ENCODE measurements around the gene MYLK.
"Not testable (repeated sequence)": the region's sequence is repeated elsewhere in the genome, so short reads cannot be mapped to it uniquely, and the experiment has no call there.

MYLK gene

GRCh38 chr3:123730829-123731228 lies 153.3 kb downstream of the MYLK start:
- peaks cover 18% of the 10 kb centered on the region for H3K27me3 Mint-ChIP-seq
- no peaks in the 10 kb centered on the region for H3K4me1 Mint-ChIP-seq
- H3K27ac Mint-ChIP-seq = no peak overlapping the region
- no peak for ATAC-seq
- no peak overlapping the region for H3K4me3 Mint-ChIP-seq
- no peaks in the 10 kb centered on the region for H3K9me3 Mint-ChIP-seq
- DNase-seq = no peak

GRCh38 chr3:123728991-123729390 lies 155.1 kb downstream of the MYLK start:
- ATAC-seq (no peak), DNase-seq (no peak)
- no peak overlapping the region for H3K4me3 Mint-ChIP-seq
- no peaks in the 10 kb centered on the region for H3K4me1 Mint-ChIP-seq
- H3K27ac Mint-ChIP-seq = no peak overlapping the region
- H3K27me3 Mint-ChIP-seq = peaks cover 19% of the 10 kb centered on the region
- no peaks in the 10 kb centered on the region for H3K9me3 Mint-ChIP-seq

GRCh38 chr3:123728014-123728413 lies 156.1 kb downstream of the MYLK start:
- DNase-seq (no peak), ATAC-seq (no peak)
- H3K9me3 Mint-ChIP-seq = no peaks in the 10 kb centered on the region
- no peak overlapping the region for H3K27ac Mint-ChIP-seq
- H3K4me1 Mint-ChIP-seq = no peaks in the 10 kb centered on the region
- peaks cover 19% of the 10 kb centered on the region for H3K27me3 Mint-ChIP-seq
- no peak overlapping the region for H3K4me3 Mint-ChIP-seq

DNA sequence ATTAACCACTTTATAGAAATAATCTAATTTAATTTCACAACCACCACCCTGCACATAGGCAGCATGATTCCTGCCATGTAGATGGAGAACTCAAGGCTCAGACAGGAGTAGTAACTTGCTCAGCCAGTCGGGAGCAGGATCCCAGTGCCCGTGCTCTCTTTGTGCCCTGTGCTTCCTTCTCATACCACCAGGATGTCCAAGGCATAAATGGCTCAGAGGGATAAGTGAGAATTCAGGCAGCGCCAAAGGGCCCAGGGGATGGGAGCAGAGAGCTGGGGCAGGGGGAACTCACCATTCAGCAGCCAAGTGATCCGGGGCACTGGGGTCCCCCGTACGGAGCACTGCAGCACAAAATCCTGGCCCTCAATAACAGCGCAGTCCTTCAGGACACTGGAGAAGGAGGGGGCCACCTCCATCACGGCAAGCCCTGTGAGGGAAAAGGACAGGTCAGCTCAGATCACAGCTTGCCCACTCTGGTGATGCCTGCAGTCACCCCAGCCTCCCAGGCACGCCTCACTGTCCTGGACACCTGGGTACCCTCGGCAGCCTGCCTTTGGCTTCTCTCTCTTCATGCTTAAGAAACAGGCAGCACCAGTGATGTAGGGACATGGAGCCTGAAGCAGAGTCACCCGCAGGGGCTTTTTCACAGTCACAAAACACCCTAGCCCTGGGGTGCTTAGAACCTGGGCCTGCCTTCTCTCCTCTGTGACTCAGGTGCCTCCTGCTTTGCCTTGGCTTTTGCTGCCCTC lies 158.3 kb downstream of the MYLK start:
- Mint-ChIP-seq H3K27ac (no peak overlapping the region), H3K9me3 (no peaks in the 10 kb centered on the region), H3K4me1 (no peaks in the 10 kb centered on the region), H3K27me3 (peaks cover 19% of the 10 kb centered on the region), H3K4me3 (no peak overlapping the region)
- DNase-seq (no peak), ATAC-seq (no peak)

- H3K4me3 Mint-ChIP-seq = no peak overlapping the region
- H3K4me1 Mint-ChIP-seq = no peaks in the 10 kb centered on the region
- no peaks in the 10 kb centered on the region for H3K9me3 Mint-ChIP-seq
- H3K27me3 Mint-ChIP-seq = peaks cover 19% of the 10 kb centered on the region
- DNase-seq (no peak), ATAC-seq (no peak)
- H3K27ac Mint-ChIP-seq = peak overlapping the region in 1 of 2 donors; percentile 48
These were observed 159.8 kb downstream of the MYLK start for GRCh38 chr3:123724306-123724705.

DNA sequence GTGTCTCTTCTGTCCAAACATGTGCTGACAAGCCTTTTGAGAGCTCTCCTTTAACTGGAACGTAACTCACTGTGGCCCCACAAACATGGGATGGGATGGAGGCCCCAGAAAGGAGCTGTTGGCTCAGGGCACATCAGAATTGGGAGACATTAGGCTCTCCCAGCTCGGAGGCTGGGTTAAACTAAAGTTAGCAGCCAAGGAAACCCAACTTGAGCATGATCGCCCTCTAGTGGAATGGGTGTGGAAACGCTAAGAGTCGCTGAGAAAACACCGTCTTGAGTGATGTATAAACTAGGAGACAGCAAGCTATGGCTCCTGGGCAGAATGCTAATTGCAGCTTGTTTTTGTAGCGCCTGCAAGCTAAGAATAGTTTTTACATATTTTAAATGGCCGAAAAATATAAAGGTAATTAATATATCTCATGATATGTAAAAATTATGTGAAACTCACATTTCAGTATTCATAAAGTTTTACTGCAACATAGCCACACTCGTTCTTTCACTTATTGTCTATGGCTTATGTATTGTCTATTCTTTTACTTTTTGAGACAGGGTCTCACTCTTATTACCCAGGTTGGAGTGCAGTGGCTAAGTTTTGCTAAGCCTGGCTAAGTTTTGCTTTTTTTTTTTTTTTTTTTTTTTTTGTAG lies 160.5 kb downstream of the MYLK start:
- Mint-ChIP-seq H3K9me3 (no peaks in the 10 kb centered on the region), H3K4me1 (no peaks in the 10 kb centered on the region), H3K4me3 (no peak overlapping the region), H3K27me3 (peaks cover 19% of the 10 kb centered on the region), H3K27ac (no peak overlapping the region)
- DNase-seq (peak; percentile 60 to 62), ATAC-seq (peak; percentile 69)

GRCh38 chr3:123723070-123723469 lies 161.1 kb downstream of the MYLK start:
- no peak overlapping the region for H3K4me3 Mint-ChIP-seq
- no peak overlapping the region for H3K27ac Mint-ChIP-seq

DNA sequence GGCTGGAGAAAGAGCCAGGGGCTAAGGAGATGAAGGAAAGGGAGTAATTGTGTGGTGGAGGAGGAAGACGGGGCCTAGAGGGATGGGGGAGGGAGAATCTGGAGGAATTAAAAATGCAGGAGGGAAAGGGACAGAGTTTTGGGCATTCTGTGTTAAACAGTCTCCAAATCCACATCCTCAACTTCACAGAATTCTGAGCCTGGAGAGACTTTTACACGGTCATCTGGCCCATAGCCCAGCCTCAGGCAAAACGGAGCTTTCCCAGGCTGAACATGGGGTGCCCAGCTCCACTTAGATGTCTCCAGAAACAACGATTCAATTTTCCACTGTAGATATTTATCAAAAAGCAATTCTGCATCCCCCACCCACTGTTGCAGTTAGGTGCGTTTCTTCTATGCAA lies 161.7 kb downstream of the MYLK start:
- H3K4me3 Mint-ChIP-seq = no peak overlapping the region
- ATAC-seq (no peak), DNase-seq (no peak)
- peaks cover 15% of the 10 kb centered on the region for H3K27me3 Mint-ChIP-seq
- no peak overlapping the region for H3K27ac Mint-ChIP-seq
- H3K4me1 Mint-ChIP-seq = no peaks in the 10 kb centered on the region
- no peaks in the 10 kb centered on the region for H3K9me3 Mint-ChIP-seq

More at GRCh38 chr3:123723070-123723469, 161.1 kb downstream of the MYLK start:
- no peaks in the 10 kb centered on the region for H3K9me3 Mint-ChIP-seq
- H3K4me1 Mint-ChIP-seq = no peaks in the 10 kb centered on the region
- peaks cover 19% of the 10 kb centered on the region for H3K27me3 Mint-ChIP-seq
- DNase-seq = no peak
- no peak for ATAC-seq

DNA sequence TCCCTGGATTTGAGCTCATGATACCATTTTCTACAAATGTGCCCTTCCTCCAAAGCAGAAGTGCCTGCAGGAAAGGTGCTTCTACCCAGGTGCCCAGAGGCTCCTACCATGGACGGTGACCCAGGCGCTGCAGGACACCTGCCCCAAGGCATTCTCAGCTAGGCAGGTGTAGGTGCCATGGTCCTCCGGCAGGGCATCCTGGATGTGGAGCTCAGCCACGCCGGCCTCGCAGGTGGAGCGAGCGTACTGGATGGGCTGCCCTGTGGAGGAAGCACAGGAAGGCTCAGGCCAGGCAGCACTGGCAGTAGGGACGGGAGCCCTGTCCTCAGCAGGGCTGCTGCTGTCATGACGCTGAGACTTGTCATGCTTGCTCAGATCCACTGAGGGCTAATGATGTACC lies 162.1 kb downstream of the MYLK start:
- no peak for DNase-seq
- Mint-ChIP-seq H3K4me1 (no peaks in the 10 kb centered on the region), H3K27ac (no peak overlapping the region), H3K4me3 (no peak overlapping the region), H3K27me3 (peaks cover 11% of the 10 kb centered on the region), H3K9me3 (no peaks in the 10 kb centered on the region)
- ATAC-seq = no peak

GRCh38 chr3:123721095-123721689 lies 162.9 kb downstream of the MYLK start:
- not testable (repeated sequence) for H3K4me3 Mint-ChIP-seq, H3K9me3 Mint-ChIP-seq, H3K27ac Mint-ChIP-seq, H3K27me3 Mint-ChIP-seq, ATAC-seq, DNase-seq, H3K4me1 Mint-ChIP-seq

- Mint-ChIP-seq H3K27ac (no peak overlapping the region), H3K27me3 (no peaks in the 10 kb centered on the region), H3K4me1 (no peaks in the 10 kb centered on the region), H3K4me3 (no peak overlapping the region), H3K9me3 (no peaks in the 10 kb centered on the region)
- ATAC-seq = no peak
- no peak for DNase-seq
These were observed 163.5 kb downstream of the MYLK start for GRCh38 chr3:123720638-123721037.

GRCh38 chr3:123719862-123720453 lies 164.2 kb downstream of the MYLK start:
- ATAC-seq (peak; percentile 16), DNase-seq (no peak)
- no peaks in the 10 kb centered on the region for H3K9me3 Mint-ChIP-seq
- no peaks in the 10 kb centered on the region for H3K27me3 Mint-ChIP-seq
- H3K4me1 Mint-ChIP-seq = no peaks in the 10 kb centered on the region
- H3K4me3 Mint-ChIP-seq = no peak overlapping the region
- no peak overlapping the region for H3K27ac Mint-ChIP-seq

DNA sequence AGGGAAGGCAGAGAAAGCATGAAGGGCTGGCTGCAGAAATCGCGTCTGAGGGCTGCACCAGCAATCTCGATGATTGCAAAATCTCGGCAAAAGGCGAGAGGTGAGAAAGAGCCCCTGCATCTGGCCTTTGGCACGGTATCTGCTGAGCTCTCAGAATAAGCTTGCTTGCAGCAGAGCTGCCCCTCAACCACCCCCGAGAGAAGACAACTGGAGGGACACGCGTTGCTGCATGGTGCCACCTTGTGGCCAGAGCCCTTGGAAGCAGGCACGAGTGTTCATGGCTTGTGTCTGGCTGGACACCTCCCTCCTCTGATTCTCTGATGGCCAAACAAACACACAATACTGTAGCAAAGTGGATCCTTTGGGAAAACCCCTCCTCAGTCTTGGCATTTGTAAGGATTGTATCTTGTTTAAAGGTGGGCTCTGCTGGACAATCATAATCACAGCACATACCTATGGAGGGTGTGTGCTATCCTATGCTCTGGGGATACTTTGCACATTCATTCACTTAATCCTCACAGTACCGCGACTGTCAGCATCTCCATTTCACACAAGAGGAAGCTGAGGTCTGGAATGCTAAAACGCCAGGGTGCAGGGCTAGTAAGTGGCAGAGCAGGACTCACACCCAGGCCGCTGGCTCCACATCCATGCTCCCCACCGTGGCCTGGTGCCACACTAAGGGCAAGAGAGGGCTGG lies 164.9 kb downstream of the MYLK start:
- ATAC-seq = peak; percentile 42
- not testable (repeated sequence) for H3K27me3 Mint-ChIP-seq

GRCh38 chr3:123718108-123718507 lies 166.0 kb downstream of the MYLK start:
- Mint-ChIP-seq H3K27ac (no peak overlapping the region), H3K27me3 (no peaks in the 10 kb centered on the region), H3K4me1 (no peaks in the 10 kb centered on the region), H3K9me3 (no peaks in the 10 kb centered on the region), H3K4me3 (no peak overlapping the region)
- DNase-seq (no peak), ATAC-seq (no peak)

More for the DNA sequence above, 164.9 kb downstream of the MYLK start:
- H3K4me1 Mint-ChIP-seq, H3K27ac Mint-ChIP-seq, H3K4me3 Mint-ChIP-seq, H3K9me3 Mint-ChIP-seq: not testable (repeated sequence)
- DNase-seq = peak; percentile 30 to 42

GRCh38 chr3:123717451-123717850 lies 166.7 kb downstream of the MYLK start:
- H3K27me3 Mint-ChIP-seq, H3K27ac Mint-ChIP-seq, H3K4me3 Mint-ChIP-seq, ATAC-seq, DNase-seq, H3K9me3 Mint-ChIP-seq, H3K4me1 Mint-ChIP-seq: not testable (repeated sequence)

All from stimulated activated naive CD8-positive, alpha-beta T cell treated with anti-CD3 and anti-CD28 coated beads, Interleukin-15, amount 100 ng/mL, for 72 hours (primary cell).